ENCODE results near the gene MKS1.

MKS1 gene

GRCh38 chr17:58202859-58203258, 16.2 kb downstream of the MKS1 start:
- DNase-seq = no peak

- DNase-seq = peak; percentile 4
Observed at GRCh38 chr17:58200024-58200633, 18.9 kb downstream of the MKS1 start.

GRCh38 chr17:58196610-58197009, 22.4 kb downstream of the MKS1 start:
- DNase-seq = no peak

GRCh38 chr17:58195518-58196123, 23.4 kb downstream of the MKS1 start:
- DNase-seq = no peak

- DNase-seq = no peak
Observed at GRCh38 chr17:58193641-58194255, 25.3 kb downstream of the MKS1 start.

GRCh38 chr17:58192612-58193011, 26.4 kb downstream of the MKS1 start, which contains the start of gene EPX:
EPX (plus strand) TSS chr17:58192726; CDS start chr17:58192847, 121 bp downstream.
- no peak for DNase-seq

GRCh38 chr17:58191241-58191896, 27.7 kb downstream of the MKS1 start:
- no peak for DNase-seq

GRCh38 chr17:58189436-58190146, 29.5 kb downstream of the MKS1 start:
- no peak for DNase-seq

- no peak for DNase-seq
Observed at GRCh38 chr17:58187675-58188074, 31.4 kb downstream of the MKS1 start.

GRCh38 chr17:58187063-58187462, 32.0 kb downstream of the MKS1 start:
- DNase-seq = no peak

GRCh38 chr17:58186591-58186990, 32.5 kb downstream of the MKS1 start:
- no peak for DNase-seq

- DNase-seq = no peak
Observed at GRCh38 chr17:58184986-58185761, 33.9 kb downstream of the MKS1 start.

- no peak for DNase-seq
Observed at GRCh38 chr17:58184308-58184985, 34.6 kb downstream of the MKS1 start.

- no peak for DNase-seq
Observed at GRCh38 chr17:58183514-58183913, 35.5 kb downstream of the MKS1 start.

GRCh38 chr17:58181796-58182195, 37.3 kb downstream of the MKS1 start:
- no peak for DNase-seq

- DNase-seq = no peak
Observed at GRCh38 chr17:58176200-58176599, 42.9 kb downstream of the MKS1 start.

GRCh38 chr17:58174871-58175270, 44.2 kb downstream of the MKS1 start:
- no peak for DNase-seq

- DNase-seq = no peak
Observed at GRCh38 chr17:58172369-58173071, 46.5 kb downstream of the MKS1 start.

- DNase-seq = no peak
Observed at GRCh38 chr17:58170622-58171021, 48.4 kb downstream of the MKS1 start.

GRCh38 chr17:58166682-58167081, 52.4 kb downstream of the MKS1 start, which contains the start of gene OR4D2:
OR4D2 (plus strand) TSS chr17:58166982; CDS start chr17:58169656, 2,674 bp downstream.
- no peak for DNase-seq
